IMR-90 (cell line): ENCODE data around the gene ZBTB44.

Source experiments
- CEBPB ChIP-seq: IDR thresholded peaks from 2 replicates; pipeline ENCODE4 v1.6.1; 2012; ENCODE audit warnings: low read depth, low read length, improper control_type of control experiment
- ELK1 ChIP-seq: fragments of 150-350 bp; IDR thresholded peaks from 2 replicates; pipeline ENCODE4 v1.6.1; 2016; ENCODE audit warnings: low read depth, mild to moderate bottlenecking, low read length, moderate library complexity, borderline replicate concordance
- MAFK ChIP-seq: IDR thresholded peaks from 2 replicates; pipeline ENCODE4 v1.6.1; 2012; ENCODE audit warnings: low read depth, low read length, improper control_type of control experiment
- MAZ ChIP-seq: IDR thresholded peaks from 2 replicates; pipeline ENCODE4 v1.6.1; 2012; ENCODE audit warnings: low read depth, mild to moderate bottlenecking, low read length, improper control_type of control experiment, moderate library complexity, borderline replicate concordance
- MXI1 ChIP-seq: IDR thresholded peaks from 2 replicates; pipeline ENCODE4 v1.6.1; 2012; ENCODE audit warnings: low read depth, mild to moderate bottlenecking, low read length, moderate library complexity, borderline replicate concordance
- POLR2A ChIP-seq: IDR thresholded peaks from 2 replicates; pipeline ENCODE4 v1.6.1; 2012; ENCODE audit warnings: mild to moderate bottlenecking, low read depth, low read length
- RAD21 ChIP-seq: IDR thresholded peaks from 2 replicates; pipeline ENCODE4 v1.6.1; 2012; ENCODE audit warnings: low read length, improper control_type of control experiment
- RFX5 ChIP-seq: IDR thresholded peaks from 2 replicates; pipeline ENCODE4 v1.8.0; 2012; ENCODE audit warnings: low read depth, mild to moderate bottlenecking, low read length, moderate library complexity
- SMC3 ChIP-seq: fragments of 150-350 bp; IDR thresholded peaks from 2 replicates; pipeline ENCODE4 v1.6.1; 2016; ENCODE audit warnings: low read depth, mild to moderate bottlenecking, antibody characterized with exemption, low read length, moderate library complexity
- TF ChIP-seq, protein P1 (sequence below): conservative IDR thresholded peaks from 2 replicates; pipeline ENCODE4 v1.5.1; 2012; ENCODE audit warnings: mild to moderate bottlenecking, low read depth, low read length, improper control_type of control experiment

- TF ChIP-seq, protein P1, sequence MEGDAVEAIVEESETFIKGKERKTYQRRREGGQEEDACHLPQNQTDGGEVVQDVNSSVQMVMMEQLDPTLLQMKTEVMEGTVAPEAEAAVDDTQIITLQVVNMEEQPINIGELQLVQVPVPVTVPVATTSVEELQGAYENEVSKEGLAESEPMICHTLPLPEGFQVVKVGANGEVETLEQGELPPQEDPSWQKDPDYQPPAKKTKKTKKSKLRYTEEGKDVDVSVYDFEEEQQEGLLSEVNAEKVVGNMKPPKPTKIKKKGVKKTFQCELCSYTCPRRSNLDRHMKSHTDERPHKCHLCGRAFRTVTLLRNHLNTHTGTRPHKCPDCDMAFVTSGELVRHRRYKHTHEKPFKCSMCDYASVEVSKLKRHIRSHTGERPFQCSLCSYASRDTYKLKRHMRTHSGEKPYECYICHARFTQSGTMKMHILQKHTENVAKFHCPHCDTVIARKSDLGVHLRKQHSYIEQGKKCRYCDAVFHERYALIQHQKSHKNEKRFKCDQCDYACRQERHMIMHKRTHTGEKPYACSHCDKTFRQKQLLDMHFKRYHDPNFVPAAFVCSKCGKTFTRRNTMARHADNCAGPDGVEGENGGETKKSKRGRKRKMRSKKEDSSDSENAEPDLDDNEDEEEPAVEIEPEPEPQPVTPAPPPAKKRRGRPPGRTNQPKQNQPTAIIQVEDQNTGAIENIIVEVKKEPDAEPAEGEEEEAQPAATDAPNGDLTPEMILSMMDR = no peak
- TF ChIP-seq POLR2A = no peak
- no peak for TF ChIP-seq RFX5
- no peak for TF ChIP-seq MAFK
- no peak for TF ChIP-seq RAD21
- TF ChIP-seq SMC3 = no peak
- no peak for TF ChIP-seq MXI1
- no peak for TF ChIP-seq ELK1
- no peak for TF ChIP-seq MAZ
- no peak for TF ChIP-seq CEBPB
These were observed 68.4 kb downstream of the ZBTB44 start for GRCh38 chr11:130246270-130246669.
